HG02852 (cell line): ENCODE results near the gene PHB1.
A peak's percentile ranks its signal among the peaks of the same experiment; 100 is the strongest.
"Not testable (repeated sequence)": the region's sequence is repeated elsewhere in the genome, so short reads cannot be mapped to it uniquely, and the experiment has no call there.

Source experiments
- ATAC-seq: cut with Tn5 transposase; IDR thresholded peaks from one replicate; pipeline ENCODE4 v1.9.1; 2021; ENCODE audit warnings: mild to moderate bottlenecking, moderate library complexity; ENCODE audit not compliant: unreplicated experiment

Gene PHB1

DNA sequence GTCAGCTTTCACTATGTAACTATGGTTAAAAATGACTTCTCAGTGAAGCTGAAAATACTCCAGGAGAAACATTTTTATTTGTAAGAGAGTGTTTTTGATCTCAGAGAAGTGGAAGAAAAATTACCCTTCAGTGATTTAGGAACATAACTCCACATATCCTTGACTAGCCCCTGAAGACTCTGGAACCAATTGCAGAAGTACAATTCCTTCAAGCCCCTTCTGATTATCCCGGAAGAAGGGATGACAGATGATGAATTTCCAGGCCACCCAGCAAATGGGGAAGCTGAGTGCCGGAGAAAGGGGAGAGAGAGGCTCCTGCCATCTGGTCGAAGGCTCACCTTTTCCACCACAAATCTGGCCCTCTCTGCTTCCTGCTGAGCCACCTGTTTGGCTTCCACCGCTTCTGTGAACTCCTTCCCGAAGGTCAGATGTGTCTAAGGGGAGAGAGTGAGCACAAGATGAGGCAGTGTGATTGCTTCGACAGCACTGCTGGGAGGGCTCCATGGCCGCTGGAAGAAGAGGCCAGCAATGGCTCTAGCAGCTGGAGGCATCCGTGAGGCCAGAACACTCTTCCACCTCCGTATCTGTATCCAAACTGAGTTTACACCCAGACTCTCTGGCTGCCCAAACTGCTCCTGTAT, 8.1 kb downstream of the PHB1 start:
- no peak for ATAC-seq

DNA sequence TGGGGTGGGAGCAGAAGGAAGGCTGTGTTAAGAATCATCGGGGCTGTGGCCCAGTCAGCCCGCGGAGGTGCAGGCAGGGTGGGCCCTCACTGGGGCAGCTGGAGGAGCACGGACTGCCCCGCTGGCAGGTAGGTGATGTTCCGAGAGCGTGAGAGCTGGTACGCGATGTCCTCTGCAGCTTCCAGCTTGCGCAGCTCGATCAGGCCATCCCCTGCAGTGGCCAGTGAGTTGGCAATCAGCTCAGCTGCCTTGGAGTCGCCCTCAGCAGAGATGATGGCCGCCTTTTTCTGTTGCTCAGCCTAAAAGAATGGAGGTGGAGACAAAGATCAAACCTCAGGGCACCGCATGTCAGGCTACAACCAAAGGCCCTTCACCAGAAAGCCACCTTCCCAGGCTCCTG, 9.8 kb downstream of the PHB1 start:
- no peak for ATAC-seq

DNA sequence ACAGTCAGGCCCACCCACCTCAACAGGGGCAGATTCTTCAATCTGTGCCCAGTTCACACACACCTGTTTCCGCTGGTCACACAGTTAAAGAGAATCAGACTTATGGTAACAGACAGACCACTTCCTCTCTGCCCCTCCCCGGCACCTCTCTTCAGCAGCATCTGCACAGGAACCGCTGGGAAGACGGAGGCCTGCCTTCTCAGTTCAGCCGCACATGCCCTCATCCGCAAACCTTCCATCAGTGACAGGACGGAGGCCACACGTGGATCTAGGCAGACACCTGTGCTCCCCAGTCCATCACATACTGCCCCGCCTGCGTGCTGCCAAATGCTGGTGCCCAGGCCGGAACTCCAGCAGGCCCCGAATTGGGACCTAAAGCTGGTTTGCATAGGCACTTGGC, 10.3 kb downstream of the PHB1 start:
- ATAC-seq = no peak

GRCh38 chr17:49403514-49404289, 11.0 kb downstream of the PHB1 start:
- ATAC-seq = no peak

- ATAC-seq = no peak
Measured at GRCh38 chr17:49402706-49403105, 12.0 kb downstream of the PHB1 start.

- ATAC-seq = no peak
Measured at GRCh38 chr17:49401971-49402611, 12.6 kb downstream of the PHB1 start.

GRCh38 chr17:49399995-49400394, 14.7 kb downstream of the PHB1 start:
- ATAC-seq = no peak

- no peak for ATAC-seq
Measured at GRCh38 chr17:49397586-49397985, 17.1 kb downstream of the PHB1 start.

GRCh38 chr17:49393491-49394255, 21.0 kb downstream of the PHB1 start:
- ATAC-seq = no peak

GRCh38 chr17:49390548-49391324, 23.9 kb downstream of the PHB1 start:
- ATAC-seq = no peak

DNA sequence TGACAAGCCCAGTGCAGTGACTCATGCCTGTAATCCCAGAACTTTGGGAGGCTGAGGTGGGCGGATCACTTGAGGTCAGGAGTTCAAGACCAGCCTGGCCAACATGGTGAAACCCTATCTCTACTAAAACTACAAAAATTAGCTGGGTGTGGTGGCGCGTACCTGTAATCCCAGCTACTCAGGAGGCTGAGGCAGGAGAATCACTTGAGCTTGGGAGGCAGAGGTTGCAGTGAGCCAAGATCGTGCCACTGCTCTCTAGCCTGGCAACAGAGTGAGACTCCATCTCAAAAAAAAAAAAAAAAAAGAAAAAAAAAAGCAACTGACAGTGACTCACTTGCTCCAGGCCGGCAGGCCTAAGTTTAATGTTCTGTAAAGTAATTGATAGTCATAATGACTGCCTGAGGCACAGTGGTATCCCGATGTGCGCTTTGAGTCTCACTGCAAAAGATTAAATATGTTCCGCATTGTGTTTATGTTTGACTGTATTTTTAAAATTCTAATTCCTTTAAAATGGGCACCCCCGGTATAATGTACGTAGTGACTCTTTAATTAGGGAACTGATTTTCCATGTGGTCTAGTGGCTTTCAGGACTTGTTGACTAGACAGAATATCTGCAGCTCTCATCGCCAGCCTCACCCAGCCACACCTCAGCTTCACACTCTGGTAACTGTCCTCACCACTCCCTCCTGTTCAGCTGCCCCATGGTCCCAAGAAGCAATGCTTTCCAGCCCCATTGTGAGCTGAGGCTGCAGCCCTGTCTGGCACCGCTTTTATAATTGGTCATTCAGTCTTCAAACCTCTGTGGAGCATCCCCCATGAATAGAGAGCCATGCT, 25.0 kb downstream of the PHB1 start:
- ATAC-seq = not testable (repeated sequence)

DNA sequence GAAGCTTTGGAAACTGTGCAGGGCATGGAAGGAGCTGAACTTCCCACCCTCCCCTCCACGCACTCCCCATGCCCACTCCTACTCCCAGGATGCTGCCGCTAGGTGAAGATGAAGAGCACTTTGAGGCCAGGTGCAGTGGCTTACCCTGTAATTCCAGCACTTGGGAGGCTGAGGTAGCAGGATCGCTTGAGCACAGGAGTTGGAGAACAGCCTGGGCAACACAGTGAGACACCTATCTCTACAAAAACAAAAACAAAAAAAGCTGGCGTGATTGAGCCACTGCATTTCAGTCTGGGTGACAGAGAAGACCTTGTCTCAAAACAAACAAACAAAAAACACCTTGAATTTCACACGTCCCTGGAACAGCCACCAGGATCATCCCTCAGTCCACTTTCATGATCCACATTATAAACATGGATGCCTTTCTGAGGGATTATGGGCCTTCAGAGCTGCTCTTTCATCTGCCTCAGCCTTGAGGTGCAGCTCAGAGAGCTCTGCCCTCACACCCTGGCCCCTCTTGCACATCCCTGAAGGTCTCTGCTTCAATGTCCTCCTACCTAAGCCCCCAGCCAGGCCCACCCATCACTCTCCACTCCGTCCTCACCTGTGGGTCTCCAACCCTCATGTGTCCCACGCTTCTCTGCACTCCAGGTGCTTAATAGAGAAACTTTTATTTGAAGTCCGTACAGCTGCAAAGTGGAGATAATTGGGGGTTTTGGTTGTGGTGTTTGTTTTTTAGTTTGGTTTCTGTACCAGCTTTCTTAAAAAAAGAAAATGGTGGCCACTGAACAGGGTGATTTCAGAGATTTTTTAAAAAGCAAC, 25.8 kb downstream of the PHB1 start:
- no peak for ATAC-seq

DNA sequence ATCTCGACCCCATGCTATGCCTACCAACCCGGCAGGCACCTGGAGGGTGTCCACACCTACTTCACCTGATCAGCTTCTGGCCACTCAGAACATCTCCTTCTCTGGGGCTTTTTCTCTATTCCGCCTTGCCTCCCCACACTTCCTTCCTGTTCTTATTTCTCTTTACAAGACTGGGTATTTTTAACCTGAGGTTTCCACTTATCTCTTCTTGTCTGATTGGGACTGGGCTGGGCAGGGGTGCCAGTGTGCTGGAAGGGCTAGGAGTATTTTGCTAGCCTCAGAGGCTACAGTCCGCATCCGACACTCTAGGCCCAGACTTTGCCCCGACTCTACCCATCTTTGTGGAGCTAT, 26.4 kb downstream of the PHB1 start:
- ATAC-seq = peak; percentile 55

DNA sequence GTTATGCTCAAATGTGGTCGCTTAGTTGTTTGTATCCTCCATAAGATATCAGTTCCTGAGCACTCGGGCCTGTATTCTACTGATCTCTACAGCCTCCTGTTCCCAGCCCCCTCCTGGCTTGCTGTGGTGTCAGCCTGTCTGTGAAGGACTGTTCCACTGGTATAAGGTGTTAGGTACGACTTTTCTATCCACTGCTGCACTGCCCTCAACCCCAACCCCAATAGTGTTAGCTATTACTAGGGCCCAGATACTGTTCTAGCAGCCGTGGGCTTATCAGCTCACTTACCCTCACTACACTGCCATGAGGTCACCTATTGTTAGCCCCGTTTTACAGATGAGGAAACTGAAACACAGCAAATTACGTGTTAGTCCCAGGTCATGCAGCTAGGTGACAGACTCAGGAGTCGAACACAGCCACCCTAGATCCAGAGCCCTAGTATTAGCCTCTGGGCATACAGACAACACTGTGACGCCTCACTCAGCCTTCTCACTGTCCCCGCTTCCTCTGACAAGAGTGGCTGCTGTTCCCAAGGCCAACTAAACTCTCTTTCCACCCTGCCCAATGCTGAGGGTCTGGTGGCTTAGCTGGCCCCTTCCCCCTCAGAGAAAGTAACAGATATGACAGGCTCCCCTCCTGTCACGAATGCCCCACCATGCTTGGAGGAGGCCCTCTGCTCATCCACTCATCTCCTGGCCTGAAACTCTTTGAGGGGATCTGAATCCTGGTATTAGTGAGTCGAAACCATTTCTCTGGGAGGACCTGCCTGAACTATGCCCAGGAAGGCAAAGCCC, 27.0 kb downstream of the PHB1 start:
- peak; percentile 29 for ATAC-seq

GRCh38 chr17:49386373-49386772, 28.3 kb downstream of the PHB1 start:
- ATAC-seq = no peak

DNA sequence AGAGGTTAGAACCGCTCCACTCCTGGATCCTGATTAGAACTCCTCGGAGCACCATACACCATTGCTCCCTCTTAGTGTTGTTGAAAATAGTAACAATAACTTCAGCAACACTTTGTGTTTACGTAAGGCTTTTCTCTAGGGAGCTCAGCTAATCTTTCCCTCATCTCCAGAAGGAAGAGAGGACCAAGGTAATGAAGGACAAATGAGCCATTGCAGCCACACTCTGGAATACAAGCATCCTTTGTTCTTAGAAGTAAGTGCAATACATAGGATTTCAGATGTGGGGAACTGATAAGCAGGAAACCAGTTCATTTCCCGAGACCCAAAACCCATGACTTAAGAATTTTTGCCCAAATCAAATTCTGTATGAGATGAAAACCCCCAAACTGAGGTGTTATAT, 29.7 kb downstream of the PHB1 start:
- no peak for ATAC-seq

DNA sequence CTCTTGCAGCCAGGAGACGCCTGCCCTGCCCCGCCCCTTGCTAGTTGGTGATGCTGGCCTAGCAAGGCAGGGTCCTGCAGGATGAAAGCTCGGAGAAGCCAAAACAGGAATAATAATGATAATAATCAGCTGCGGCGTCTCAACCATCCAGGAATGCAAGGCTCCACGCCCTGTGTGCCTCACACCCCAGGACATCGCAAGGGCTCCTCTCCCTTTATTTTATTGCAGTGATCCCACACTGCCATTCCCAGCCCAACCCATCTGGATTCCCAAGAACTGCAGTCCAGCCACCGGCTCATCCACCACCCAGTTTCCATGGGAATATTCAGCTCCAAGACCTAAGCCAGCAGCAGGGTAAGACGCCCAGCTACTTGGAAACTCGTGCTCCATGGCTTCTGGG, 31.6 kb downstream of the PHB1 start:
- ATAC-seq = no peak

DNA sequence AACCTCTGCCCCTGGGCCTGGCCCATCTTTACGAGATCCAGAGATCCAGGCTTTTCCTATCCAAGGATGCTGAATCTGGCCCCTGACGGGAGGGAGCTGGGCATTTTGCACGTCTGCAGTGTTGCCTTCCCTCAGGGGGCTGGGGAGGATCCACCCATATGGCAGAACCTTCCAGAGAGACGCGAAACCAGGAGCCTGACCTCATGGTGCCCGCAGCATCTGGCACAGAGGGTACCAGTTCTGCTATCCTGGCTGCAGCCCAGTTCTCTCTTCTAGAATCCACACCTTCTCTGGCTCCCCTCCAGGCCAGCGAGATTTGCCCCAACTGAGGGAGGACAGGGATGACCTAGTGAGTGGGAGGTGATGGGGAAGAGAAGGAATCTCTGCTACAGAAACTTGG, 32.1 kb downstream of the PHB1 start:
- ATAC-seq = no peak
